GM19025 (cell line): ENCODE data around the gene HLA-DOA.

ENCODE experiments used
- ATAC-seq: cut with Tn5 transposase; IDR thresholded peaks from one replicate; pipeline ENCODE4 v1.9.1; 2021; ENCODE audit warnings: mild to moderate bottlenecking, low read depth, moderate library complexity; ENCODE audit not compliant: unreplicated experiment

HLA-DOA gene

DNA sequence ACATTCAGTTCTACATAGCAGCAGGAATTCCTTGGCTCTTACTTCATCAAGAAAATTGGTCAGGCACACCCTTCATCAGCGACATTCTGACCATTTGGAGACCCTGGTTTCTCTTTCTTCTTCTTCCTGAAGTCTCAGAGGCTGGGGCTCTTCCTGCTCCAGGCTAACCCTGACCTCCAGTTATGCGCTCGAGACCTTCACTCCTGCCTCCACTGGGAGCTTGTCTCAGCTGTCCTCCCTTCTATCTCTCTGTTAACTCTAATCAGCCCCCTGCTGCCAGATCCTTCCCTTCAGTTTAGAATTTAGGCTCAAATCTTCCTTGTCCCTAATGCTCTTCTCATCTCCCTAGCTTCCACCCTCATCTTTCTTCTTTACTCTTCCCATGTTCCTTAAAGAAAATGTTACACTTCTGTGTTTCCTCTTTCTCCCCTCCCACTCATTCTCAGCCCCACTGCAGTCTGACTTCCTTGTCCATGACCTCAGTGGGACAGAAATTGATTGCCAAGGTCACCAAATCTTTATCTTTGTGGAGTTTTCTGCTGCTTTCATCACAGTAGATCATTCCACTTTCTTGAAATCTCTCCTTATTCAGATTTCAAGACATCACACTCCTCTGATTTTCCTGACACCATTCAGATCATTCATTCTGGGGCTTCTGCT, 8.4 kb upstream of the HLA-DOA start:
- ATAC-seq: no peak

DNA sequence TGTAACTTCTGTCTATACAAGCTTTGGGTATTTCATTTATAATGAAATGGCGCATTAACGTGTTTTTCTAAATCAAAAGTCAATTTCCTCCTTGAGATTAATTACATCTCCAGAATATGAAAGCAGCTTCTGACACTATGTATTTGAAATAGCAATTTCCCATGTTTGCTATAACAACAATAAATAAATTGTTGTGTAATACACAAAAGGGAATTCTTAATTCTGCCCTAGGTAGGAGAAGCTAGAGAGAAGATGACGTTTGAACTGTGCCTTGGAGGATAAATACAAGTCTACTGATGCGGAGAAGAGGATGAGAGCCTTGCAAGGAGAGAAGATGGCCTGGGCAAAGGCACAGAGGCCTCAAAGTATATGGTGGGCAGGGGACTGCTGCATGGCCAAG, 7.6 kb upstream of the HLA-DOA start:
- no peak for ATAC-seq

DNA sequence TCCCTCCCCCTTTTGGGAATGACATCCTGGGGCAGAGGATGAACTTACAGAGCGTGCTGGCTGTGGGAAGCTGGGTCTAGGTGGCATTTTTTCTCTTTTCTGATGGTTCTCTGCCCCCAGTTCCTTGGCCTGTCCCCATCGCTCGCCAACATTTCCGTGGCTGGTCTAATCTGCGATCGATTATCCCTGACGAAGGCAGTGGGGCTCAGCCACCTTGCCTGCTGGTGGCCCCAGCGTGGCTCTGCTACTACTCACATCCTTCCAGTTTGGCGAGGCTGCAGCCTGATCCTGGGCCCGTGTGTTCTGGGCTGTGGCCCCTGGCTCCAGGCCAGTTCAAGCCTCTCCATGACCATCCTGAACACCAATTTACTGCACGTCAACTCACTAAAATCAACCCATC, 6.4 kb upstream of the HLA-DOA start:
- ATAC-seq: no peak

DNA sequence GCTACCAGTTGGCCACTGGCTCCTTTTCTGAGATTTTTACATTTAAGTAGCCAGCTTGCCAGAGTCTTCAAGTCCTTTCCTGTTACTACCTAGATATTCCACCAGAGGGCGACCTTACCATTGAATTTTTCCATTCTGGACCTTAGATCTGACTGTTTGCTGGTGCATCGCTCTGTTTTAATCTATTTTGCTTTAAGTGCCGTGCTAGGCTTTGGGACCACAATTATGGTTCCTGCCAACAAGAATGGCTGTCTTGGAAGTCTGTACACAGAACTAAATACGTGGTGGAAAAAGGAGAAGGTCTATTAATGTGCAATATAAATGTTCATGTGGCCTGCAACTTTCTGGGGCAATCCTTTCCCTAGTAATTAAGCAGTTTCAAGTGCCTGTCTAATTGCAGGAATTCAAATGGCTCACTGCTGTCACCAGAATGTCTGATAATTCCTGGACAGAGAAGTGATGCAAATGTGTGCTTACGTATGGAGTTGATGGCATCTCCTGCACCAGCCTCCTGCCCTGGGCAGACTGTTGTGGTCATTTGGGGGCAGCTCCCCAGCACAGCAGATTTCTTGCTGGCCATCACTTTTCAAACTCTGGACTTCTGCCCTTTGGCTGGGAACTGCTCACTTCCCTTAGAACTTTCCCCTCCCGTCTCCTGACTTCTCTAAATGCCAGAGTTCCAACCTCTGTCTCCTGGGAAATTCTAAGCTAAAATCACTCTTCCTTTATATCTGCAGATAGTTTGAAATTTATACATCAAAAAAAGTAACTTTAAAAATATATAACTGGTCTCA, 5.6 kb upstream of the HLA-DOA start:
- ATAC-seq: no peak

DNA sequence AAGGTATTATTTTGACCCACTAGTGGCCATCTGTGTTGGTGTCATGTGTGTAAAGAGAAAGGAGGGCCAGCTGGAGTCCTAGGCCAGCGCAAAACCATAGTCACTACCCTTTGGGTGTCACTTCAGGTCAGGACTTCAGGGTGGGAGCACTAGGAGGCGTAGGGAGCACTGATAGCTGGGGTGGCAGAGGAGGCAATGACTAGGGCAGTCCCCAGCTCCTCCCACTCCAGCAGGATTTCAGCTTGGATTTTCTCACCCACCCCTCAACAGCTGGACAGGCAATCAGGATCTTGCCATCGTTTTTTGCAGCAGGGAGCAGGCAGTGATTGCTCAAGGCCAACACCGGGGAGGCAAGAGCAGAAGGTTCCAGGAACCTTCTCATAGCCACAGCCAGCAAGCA, 4.2 kb upstream of the HLA-DOA start:
- no peak for ATAC-seq

DNA sequence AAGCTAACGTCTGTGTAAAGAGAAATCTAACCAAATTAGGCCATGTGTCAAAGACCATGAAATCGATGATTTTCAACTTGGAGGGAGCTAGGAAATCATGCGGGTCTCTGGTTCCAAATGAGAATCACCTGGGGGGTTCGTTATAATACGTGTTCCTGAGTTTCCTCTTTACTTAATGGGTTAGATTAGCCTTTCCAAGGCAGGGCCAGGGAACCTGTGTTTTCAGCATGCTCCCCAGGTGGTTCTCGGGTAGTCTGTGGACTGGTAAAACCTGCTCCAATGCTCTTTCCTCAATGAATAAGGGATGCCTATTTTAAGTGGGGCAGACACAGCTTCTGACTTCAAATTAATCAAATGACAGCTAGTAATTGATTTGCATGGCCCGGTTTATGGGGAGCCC, 965 bp upstream of the HLA-DOA start:
- no peak for ATAC-seq

DNA sequence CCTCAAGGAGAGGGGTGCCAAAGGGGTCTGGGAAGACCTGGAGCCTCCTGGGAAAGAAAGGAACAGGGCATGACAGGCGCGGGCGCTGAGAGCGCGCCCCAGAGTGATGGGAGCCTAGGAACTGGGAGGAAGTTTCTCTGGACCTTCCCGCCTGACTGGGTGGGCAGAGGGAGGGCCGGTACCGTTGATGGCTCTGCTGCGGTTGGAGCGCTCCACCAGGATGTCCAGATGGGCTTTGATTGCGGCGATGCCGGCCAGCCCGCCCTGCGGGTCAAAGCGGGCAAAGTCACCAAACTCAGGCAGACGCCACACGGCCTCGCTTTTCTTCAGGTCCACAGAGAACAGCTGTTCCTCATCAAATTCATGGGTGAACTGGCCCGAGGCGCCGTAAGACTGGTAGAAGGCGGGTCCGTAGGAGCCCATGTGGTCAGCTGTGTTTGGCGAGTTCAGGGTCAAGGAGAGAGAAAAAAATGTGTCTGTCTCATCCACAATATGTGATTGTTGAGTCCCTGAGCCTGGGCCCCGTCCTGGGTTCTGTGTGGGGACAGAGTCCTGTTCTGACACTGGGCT, 1.5 kb downstream of the HLA-DOA start:
- ATAC-seq: no peak

DNA sequence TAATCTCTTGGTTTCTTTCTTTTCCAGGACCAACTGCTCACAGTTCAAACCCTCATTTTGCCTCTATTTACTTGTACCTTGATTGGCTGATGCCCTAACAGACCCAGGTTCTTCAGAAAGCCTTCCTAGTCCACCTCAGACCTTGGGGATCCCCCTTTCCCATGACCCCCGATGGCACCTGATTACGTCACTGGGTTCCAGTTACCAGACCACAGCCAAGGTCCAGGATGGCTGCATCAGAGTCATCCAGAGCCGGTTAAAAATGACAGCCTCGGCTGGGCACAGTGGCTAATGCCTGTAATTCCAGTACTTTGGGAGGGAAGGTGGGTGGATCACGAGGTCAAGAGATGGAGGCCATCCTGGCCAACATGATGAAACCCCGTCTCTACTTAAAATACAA, 4.5 kb downstream of the HLA-DOA start:
- no peak for ATAC-seq

DNA sequence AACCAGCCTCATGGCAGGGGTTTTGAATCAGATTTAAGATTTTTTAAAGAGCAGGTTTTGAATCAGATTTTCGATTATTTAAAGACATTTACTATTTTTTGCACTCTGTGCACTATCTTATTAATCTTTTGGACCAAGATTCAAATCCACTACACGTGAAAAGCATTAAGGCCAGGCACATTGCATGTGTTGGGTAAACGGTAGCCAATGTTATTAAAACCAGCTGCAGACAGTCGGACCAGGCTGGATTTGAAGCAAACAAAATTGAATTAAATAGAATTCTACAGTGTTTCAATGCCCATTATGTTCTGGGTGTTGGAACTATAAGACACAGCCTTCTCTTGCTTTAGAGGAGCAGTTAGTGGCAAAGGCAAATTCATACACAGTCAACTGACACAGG, 7.7 kb downstream of the HLA-DOA start:
- ATAC-seq: no peak

DNA sequence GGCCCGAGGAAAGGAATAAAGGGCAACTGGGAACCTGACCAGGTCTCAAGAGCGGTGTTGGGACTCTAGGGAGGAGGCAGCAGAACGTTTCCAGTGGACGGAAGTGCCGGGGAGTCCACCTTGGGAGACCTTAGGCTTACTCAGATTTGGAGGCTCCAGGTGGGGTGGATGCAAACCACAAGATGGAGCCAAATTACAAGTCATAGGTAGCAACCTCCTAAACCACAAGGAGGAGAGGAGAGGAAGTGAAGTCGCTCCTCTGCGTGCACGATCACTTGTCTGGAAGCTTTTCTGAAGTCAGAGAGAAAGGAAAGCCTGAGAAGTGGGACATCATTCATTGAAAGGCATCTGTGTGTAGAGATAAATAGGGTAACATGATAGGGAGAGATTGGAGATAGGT, 9.3 kb downstream of the HLA-DOA start:
- ATAC-seq: no peak

DNA sequence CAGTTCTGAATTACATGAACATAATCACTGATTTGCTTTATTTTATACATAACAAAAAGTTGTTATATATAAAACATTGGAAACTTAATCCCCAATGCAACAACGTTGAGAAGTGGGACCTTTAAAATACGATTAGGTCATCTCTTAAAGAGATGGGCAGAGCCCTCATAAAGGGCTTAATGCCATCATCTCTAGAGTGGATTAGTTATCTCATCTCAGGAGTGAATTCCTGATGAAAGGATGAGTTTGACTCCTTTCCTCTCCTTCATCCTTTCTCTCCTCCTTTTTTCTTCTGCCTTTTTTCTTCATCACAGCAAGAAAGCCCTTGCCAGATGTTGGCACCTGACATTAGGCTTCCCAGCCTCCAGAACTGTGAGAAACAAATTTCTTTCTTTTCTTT, 13.9 kb downstream of the HLA-DOA start:
- no peak for ATAC-seq

DNA sequence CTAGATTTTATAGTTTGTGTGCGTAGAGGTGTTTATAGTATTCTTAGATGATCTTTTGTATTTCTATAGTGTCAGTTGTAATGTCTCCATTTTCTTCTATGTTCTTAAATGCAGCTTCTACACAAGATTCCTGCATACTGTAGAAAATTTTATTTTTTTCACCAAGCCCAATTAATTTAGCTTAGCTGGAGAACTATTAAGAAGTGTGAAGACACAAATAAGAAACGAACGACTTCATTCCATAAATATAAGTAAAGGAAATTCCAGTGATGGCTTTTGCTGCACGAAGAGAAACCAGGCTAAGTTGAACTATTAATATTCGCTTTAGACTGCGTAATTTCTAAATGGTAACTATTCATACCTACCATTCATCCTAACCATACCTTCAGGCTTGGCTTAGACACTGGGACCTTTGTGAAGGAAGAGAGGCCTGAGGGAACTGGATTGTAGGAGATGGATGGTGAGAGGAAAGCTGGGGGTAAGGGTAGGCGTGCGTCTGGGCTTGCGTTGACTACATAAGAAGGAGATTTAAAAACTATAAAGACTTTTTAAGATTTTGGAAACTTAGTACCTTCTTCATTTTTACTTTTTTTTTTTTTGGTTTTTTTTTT, 15.9 kb downstream of the HLA-DOA start:
- ATAC-seq: no peak

DNA sequence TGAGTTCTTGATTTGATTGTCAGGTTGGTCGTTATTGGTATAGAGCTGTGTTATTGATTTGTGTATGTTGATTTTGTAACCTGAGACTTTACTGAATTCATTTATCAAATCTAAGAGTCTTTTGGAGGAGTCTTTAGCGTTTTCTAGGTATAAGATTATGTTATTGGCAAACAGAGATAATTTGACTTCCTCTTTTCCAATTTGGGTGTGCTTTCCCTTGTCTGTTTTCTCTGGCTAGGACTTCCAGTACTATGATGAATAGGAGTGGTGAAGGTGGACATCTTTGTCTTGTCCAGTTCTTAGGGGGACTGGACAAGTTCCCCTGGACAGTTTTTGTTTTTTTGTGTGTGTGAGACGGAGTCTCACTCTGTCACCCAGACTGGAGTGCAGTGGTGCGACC, 17.4 kb downstream of the HLA-DOA start:
- no peak for ATAC-seq

DNA sequence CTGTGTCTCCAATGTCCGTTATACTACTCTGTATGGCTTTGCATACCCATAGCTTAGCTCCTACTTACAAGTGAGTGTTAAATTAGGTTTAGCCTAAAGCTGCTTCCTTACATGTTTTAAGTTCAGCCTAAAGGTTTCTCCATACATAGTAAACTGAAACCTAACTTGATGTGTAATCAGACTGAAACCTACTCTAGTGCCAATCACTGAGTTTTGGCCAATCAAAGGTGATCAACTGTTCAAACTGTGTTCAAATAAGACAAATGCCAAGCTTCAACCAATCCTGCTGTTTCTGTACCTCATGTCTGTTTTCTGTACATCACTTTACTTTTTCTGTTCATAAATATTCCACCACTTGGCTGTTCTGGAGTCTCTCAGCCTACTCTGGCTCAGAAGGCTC, 20.0 kb downstream of the HLA-DOA start:
- ATAC-seq: no peak

DNA sequence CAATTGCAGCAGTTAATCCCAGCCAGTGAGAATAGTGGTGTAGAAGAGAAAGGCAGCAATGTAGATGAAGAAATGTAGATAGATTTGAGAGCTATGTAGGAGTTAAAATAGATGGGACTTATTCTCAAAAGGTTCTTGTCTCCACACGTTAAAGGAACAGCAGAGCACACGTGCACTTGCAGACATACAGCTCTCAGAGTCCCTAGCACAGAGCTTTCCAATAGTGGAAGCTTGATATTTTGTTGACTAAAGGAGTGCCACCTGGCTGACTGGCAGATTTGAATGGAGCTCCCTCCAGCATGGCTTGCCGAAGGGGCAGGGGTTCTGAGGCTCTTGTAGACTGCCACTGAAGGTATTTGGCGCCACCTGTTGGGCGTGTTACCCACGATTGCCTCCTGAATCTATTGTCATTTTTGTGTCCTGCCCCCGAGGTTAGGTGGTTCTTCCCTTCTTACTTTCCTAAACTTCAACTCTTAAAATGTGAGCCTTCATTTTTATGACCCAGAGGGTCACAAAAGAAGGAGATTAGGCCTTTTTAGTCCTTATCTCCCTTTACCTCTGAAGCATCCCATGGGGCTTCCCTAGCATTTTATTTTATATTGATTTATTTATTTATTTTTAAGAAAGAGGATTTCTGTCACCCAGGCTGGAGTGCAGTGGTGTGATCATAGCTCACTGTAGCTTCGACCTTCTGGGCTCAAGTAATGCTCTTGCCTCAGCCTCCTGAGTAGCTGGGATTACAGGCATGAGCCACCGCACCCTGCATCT, 24.6 kb downstream of the HLA-DOA start:
- no peak for ATAC-seq

DNA sequence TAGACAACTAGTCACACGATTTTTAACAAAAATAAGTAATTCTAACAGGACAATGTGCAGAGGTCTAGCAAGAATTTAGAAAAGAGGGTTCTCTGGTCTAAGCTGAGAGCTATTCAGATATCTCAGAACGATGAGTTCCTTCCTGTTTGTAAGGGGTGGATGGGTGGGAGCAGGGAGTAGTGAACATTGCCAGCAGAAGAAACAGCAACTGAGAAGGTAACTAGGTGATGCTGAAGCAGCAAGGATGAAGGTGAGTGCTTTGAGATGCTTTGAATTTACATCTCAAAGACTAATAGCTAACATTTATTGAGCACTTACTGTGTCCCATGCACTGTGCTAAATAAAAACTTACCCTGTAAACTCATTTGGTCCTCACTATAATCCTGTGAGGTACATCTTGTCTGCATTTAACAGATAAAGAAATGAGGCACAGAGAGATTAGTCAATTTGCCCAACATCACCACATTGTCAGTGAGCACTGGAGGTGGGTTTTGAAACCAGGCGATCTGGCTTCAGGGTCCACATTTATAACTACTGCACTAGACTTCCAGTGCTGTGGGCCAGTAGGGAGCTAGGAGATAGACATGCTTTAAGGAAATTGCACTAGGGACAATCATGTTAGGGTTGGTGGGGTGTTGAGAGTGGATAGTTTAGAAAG, 25.3 kb downstream of the HLA-DOA start:
- no peak for ATAC-seq

DNA sequence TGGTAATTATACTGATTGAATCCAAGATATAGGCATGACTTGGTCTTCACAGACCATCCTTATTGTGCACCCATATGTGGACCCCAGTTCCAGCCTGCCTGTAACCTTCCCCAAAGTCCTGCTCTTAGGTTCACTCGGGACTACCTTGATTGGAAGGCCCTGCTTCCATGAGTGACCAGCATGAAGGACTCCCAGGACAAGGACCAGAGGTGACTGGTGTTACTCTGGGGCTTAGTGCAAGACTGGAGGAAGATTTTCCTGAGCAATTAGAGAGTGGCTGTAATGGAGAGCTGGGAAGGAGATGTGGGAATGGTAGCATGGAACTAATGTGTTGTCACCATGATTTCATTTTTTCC, 25.9 kb downstream of the HLA-DOA start:
- ATAC-seq: no peak

DNA sequence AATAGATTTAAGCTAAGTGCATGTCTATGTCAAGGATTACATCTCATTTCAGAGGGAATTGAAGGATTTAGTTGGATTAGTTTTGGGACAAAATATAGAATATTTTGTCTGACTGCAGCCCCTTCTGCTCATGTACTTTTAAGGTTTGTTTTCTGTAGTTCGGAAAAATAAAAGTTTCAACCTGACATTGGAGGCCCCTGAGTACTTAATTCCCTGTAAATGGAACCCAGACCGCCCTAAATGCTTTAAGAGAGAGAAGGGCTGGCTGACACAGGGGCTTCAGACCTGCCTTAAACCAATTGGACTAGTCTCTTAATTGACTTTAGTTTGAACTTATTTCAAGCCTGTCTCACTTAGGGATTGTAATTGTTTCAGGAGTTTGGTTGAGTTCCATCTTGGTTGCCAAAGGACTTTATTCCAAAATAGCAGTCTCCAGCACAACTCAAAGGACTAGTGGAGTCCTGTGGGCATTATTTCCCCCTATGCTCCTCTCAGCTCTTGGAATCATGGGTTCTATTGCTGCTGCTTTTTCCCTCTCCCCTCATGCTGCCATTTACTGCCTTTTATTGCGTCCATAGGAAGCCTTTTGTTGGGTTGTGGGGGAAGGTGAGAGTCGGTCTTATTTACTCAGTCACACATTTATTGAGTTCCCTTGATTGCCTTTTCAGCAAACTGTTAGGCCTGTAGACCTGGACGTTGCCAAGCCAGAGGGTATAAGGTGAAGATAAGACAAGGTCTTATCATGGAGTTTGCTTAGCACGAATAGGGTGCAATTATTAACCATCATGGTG, 26.5 kb downstream of the HLA-DOA start:
- ATAC-seq: no peak

DNA sequence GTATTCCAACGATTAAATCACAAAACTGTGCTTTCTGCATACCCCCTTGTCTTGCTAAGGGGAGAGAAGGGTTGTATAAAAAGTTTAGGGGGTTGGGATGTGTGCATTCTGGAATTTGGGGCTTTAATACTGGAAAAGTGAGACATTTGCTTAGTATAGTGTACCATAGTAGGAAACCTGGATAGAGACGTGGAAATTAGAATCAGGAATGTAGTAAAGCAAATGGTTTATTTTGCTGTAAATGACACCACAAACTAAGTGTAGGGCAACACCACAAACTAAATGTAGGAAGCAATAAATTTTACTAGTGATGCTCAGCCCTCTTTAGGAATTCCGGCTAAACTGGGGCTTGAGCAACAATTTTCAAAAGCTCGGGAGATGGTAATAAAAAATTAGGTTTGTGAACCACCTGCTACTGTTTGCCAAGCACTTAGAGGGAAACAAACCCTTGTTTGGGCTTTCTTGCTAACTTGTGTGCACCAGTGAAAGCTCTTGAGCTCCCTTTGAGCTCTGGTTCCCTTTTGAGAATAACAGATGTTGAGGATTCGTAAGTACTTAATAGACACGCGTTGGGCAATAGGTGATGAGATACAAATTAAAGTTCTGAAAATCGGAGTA, 27.2 kb downstream of the HLA-DOA start:
- ATAC-seq: no peak
